HL-60 (cell line): Measurements from ENCODE around the gene RBBP8NL.

ENCODE experiments used
- GABPA ChIP-seq: IDR thresholded peaks from 2 replicates; pipeline ENCODE4 v1.6.1; 2012; ENCODE audit warnings: low read depth
- POLR2AphosphoS5 ChIP-seq: IDR thresholded peaks from 2 replicates; pipeline ENCODE4 v1.6.1; 2012; ENCODE audit warnings: low read depth
- REST ChIP-seq: IDR thresholded peaks from 2 replicates; pipeline ENCODE4 v1.6.1; 2012; ENCODE audit warnings: low read depth; ENCODE audit not compliant: insufficient replicate concordance
- TF ChIP-seq, protein P1 (sequence below): IDR thresholded peaks from one replicate; pipeline ENCODE4 v1.5.1; 2011; ENCODE audit warnings: low read length, control low read depth, inconsistent platforms; ENCODE audit not compliant: insufficient read depth

DNA sequence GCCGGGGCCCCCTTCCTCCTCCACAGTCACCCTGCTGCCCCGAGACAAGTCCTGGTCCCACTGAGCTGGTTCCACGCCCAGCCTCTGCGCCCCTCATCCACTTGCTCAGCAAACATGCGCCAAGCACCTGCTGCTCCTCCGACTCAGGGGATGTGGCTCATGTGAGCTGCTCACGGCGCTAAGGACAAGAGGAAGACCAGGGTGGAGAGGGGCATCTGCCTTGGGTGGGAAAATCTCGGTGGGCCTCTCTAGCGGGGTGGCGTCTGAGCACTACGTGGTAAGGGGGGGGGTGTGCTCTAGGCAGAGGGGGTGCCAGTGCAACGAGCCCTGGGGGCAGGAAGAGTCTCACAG lies 64.8 kb downstream of the RBBP8NL start:
- no peak for TF ChIP-seq GABPA
- TF ChIP-seq, protein P1, sequence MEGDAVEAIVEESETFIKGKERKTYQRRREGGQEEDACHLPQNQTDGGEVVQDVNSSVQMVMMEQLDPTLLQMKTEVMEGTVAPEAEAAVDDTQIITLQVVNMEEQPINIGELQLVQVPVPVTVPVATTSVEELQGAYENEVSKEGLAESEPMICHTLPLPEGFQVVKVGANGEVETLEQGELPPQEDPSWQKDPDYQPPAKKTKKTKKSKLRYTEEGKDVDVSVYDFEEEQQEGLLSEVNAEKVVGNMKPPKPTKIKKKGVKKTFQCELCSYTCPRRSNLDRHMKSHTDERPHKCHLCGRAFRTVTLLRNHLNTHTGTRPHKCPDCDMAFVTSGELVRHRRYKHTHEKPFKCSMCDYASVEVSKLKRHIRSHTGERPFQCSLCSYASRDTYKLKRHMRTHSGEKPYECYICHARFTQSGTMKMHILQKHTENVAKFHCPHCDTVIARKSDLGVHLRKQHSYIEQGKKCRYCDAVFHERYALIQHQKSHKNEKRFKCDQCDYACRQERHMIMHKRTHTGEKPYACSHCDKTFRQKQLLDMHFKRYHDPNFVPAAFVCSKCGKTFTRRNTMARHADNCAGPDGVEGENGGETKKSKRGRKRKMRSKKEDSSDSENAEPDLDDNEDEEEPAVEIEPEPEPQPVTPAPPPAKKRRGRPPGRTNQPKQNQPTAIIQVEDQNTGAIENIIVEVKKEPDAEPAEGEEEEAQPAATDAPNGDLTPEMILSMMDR = no peak
- no peak for TF ChIP-seq POLR2AphosphoS5
- TF ChIP-seq REST = no peak
